Measurements from ENCODE around the gene TXLNG. TPM values are rescaled to one million over a fixed set of nuclear protein-coding genes. Genes with fewer than 3 reads are reported as not detected.
A peak's percentile ranks its signal among the peaks of the same experiment; 100 is the strongest.

Gene TXLNG
- total and polyA plus RNA-seq, 2 of the 13 experiments (the other 11 are each of a cell fraction or from before 2014, with no cell fraction given), result 13.1 to 15.5 TPM

DNA sequence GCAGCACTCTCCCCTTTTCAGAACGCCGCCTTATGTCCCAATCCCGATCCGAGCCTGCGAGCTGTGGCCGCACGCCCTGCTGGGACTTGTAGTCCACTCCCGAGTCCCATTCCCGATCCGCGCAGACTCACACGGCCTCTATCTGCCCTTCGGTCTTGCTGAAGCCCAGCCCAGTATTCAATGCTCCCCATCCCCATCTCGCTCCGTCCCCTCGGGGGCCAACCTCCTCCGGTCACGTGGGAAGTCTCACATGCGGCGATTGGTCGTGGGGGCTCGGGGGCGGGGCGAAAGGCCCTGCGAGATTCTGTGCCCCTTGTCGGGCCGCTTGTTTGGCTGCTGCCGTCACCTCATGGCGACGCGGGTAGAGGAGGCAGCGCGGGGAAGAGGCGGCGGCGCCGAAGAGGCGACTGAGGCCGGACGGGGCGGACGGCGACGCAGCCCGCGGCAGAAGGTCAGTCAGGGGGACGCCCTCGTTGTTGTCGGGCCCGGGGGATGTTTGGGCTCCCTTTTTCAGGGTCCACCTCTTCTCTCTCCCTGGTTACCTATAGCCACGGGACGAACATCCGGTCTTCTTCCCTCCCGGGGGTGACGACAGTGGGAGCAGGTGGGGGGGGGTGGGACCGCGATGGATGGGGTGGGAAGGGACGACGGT, at the start of gene TXLNG (continued):
- TF ChIP-seq, protein P1, sequence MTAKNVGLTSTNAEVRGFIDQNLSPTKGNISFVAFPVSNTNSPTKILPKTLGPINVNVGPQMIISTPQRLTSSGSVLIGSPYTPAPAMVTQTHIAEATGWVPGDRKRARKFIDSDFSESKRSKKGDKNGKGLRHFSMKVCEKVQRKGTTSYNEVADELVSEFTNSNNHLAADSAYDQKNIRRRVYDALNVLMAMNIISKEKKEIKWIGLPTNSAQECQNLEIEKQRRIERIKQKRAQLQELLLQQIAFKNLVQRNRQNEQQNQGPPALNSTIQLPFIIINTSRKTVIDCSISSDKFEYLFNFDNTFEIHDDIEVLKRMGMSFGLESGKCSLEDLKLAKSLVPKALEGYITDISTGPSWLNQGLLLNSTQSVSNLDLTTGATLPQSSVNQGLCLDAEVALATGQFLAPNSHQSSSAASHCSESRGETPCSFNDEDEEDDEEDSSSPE (CRISPR knock-in tag; IDR thresholded peaks at IDR 0.05), result peak; percentile 41; the same call in 1 of the 2 replicates
- TF ChIP-seq ZNF616 (CRISPR knock-in tag; IDR thresholded peaks at IDR 0.05; ENCODE audit: low read depth) (no peak), FOXK2 (IDR thresholded peaks at IDR 0.05) (0 out of 2 replicates have a peak, but pooled peaks have one; percentile 34), KLF16 (CRISPR knock-in tag; IDR thresholded peaks at IDR 0.05) (0 out of 4 replicates have a peak, but pooled peaks of 1 of the 2 experiments have one; percentile 19), SP2 (CRISPR knock-in tag; IDR thresholded peaks at IDR 0.05) (peak; percentile 60), SP4 (CRISPR knock-in tag; IDR thresholded peaks at IDR 0.05) (peak; percentile 61; the same call in 1 of the 2 replicates), ZNF547 (CRISPR knock-in tag; IDR thresholded peaks at IDR 0.05) (no peak), DMAP1 (CRISPR knock-in tag; IDR thresholded peaks at IDR 0.05) (0 out of 2 replicates have a peak, but pooled peaks have one; percentile 15), GABPB1 (CRISPR knock-in tag; IDR thresholded peaks at IDR 0.05) (peak; percentile 88), NFATC3 (CRISPR knock-in tag; IDR thresholded peaks at IDR 0.05) (no peak), ZNF777 (CRISPR knock-in tag; IDR thresholded peaks at IDR 0.05) (peak; percentile 85), AHR (CRISPR knock-in tag; IDR thresholded peaks at IDR 0.05) (0 out of 2 replicates have a peak, but pooled peaks have one; percentile 19), SMAD1 (CRISPR knock-in tag; IDR thresholded peaks at IDR 0.05; ENCODE audit: borderline replicate concordance, low read depth) (no peak), SALL1 (CRISPR knock-in tag; IDR thresholded peaks at IDR 0.05) (peak; percentile 37; the same call in 1 of the 2 replicates), EEA1 (CRISPR knock-in tag; IDR thresholded peaks at IDR 0.05; ENCODE audit: borderline replicate concordance) (no peak), CEBPB (IDR thresholded peaks at IDR 0.05; ENCODE audit: borderline replicate concordance, low read depth, low read length) (peak; percentile 65; the same call in 1 of the 2 replicates), HDAC1 (CRISPR knock-in tag; IDR thresholded peaks at IDR 0.05) (peak; percentile 49; the same call in 1 of the 2 replicates), RORA (CRISPR knock-in tag; IDR thresholded peaks at IDR 0.05) (no peak), MYC (CRISPR knock-in tag; IDR thresholded peaks at IDR 0.05; ENCODE audit: borderline replicate concordance) (peak; percentile 69; the same call in 1 of the 2 replicates), ZNF138 (CRISPR knock-in tag; IDR thresholded peaks at IDR 0.05; ENCODE audit: low read depth) (no peak), SAFB2 (CRISPR knock-in tag; IDR thresholded peaks at IDR 0.05; ENCODE audit: borderline replicate concordance, low read depth) (no peak), ZNF577 (CRISPR knock-in tag; IDR thresholded peaks at IDR 0.05; ENCODE audit: borderline replicate concordance, low read depth) (no peak), YY1 (IDR thresholded peaks at IDR 0.05; ENCODE audit: insufficient read depth, insufficient replicate concordance, low read depth, low read length) (peak; percentile 66)
- TF ChIP-seq, protein P2, sequence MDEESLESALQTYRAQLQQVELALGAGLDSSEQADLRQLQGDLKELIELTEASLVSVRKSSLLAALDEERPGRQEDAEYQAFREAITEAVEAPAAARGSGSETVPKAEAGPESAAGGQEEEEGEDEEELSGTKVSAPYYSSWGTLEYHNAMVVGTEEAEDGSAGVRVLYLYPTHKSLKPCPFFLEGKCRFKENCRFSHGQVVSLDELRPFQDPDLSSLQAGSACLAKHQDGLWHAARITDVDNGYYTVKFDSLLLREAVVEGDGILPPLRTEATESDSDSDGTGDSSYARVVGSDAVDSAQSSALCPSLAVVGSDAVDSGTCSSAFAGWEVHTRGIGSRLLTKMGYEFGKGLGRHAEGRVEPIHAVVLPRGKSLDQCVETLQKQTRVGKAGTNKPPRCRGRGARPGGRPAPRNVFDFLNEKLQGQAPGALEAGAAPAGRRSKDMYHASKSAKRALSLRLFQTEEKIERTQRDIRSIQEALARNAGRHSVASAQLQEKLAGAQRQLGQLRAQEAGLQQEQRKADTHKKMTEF (CRISPR knock-in tag; IDR thresholded peaks at IDR 0.05), result 0 out of 2 replicates have a peak, but pooled peaks have one; percentile 24
- TF ChIP-seq, protein P3, sequence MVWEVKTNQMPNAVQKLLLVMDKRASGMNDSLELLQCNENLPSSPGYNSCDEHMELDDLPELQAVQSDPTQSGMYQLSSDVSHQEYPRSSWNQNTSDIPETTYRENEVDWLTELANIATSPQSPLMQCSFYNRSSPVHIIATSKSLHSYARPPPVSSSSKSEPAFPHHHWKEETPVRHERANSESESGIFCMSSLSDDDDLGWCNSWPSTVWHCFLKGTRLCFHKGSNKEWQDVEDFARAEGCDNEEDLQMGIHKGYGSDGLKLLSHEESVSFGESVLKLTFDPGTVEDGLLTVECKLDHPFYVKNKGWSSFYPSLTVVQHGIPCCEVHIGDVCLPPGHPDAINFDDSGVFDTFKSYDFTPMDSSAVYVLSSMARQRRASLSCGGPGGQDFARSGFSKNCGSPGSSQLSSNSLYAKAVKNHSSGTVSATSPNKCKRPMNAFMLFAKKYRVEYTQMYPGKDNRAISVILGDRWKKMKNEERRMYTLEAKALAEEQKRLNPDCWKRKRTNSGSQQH (CRISPR knock-in tag; IDR thresholded peaks at IDR 0.05; ENCODE audit: low read depth), result no peak
- TF ChIP-seq, protein P4, sequence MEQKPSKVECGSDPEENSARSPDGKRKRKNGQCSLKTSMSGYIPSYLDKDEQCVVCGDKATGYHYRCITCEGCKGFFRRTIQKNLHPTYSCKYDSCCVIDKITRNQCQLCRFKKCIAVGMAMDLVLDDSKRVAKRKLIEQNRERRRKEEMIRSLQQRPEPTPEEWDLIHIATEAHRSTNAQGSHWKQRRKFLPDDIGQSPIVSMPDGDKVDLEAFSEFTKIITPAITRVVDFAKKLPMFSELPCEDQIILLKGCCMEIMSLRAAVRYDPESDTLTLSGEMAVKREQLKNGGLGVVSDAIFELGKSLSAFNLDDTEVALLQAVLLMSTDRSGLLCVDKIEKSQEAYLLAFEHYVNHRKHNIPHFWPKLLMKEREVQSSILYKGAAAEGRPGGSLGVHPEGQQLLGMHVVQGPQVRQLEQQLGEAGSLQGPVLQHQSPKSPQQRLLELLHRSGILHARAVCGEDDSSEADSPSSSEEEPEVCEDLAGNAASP (CRISPR knock-in tag; IDR thresholded peaks at IDR 0.05; ENCODE audit: borderline replicate concordance), result no peak
